Measurements from ENCODE around the gene SYNGR3.
A peak's percentile ranks its signal among the peaks of the same experiment; 100 is the strongest.
"Not testable (repeated sequence)": the region's sequence is repeated elsewhere in the genome, so short reads cannot be mapped to it uniquely, and the experiment has no call there.

The SYNGR3 gene

GRCh38 chr16:2009164-2009711 is 19.5 kb downstream of the SYNGR3 start:
- no peak for DNase-seq

- peak; percentile 89 for DNase-seq
Observed at GRCh38 chr16:2009791-2010510, 20.2 kb downstream of the SYNGR3 start, which contains the start of gene ZNF598. ZNF598 (minus strand) TSS chr16:2009821.

- DNase-seq: not testable (repeated sequence)
Observed at GRCh38 chr16:2011726-2012125, 22.0 kb downstream of the SYNGR3 start.

GRCh38 chr16:2013527-2013926 is 23.8 kb downstream of the SYNGR3 start:
- DNase-seq: no peak

- DNase-seq: no peak
Observed at GRCh38 chr16:2015117-2015946, 25.6 kb downstream of the SYNGR3 start.

- no peak for DNase-seq
Observed at GRCh38 chr16:2015947-2016208, 26.1 kb downstream of the SYNGR3 start.

GRCh38 chr16:2016407-2016922 is 26.7 kb downstream of the SYNGR3 start:
- no peak for DNase-seq

- peak; percentile 50 for DNase-seq
Observed at GRCh38 chr16:2019518-2019920, 29.7 kb downstream of the SYNGR3 start, which contains the start of gene NPW. NPW (plus strand) TSS chr16:2019785.

GRCh38 chr16:2019921-2020831 is 30.4 kb downstream of the SYNGR3 start:
- DNase-seq: no peak

- no peak for DNase-seq
Observed at GRCh38 chr16:2022723-2023091, 32.9 kb downstream of the SYNGR3 start.

- peak; percentile 95 for DNase-seq
Observed at GRCh38 chr16:2023092-2024031, 33.6 kb downstream of the SYNGR3 start.

GRCh38 chr16:2024032-2024420 is 34.3 kb downstream of the SYNGR3 start:
- DNase-seq: no peak

GRCh38 chr16:2025251-2025650 is 35.5 kb downstream of the SYNGR3 start:
- DNase-seq: no peak

- DNase-seq: no peak
Observed at GRCh38 chr16:2025878-2026460, 36.2 kb downstream of the SYNGR3 start.

GRCh38 chr16:2026461-2027023 is 36.8 kb downstream of the SYNGR3 start, which contains the start of gene NHERF2:
NHERF2 (plus strand) TSS chr16:2026902; CDS start chr16:2027006, 104 bp downstream.
- peak; percentile 59 for DNase-seq

- peak; percentile 37 for DNase-seq
Observed at GRCh38 chr16:2027024-2028010, 37.5 kb downstream of the SYNGR3 start.

GRCh38 chr16:2028146-2028545 is 38.4 kb downstream of the SYNGR3 start:
- DNase-seq: no peak

- no peak for DNase-seq
Observed at GRCh38 chr16:2028620-2029220, 39.0 kb downstream of the SYNGR3 start.

GRCh38 chr16:2029350-2029749 is 39.6 kb downstream of the SYNGR3 start:
- no peak for DNase-seq

Data from right hindlimb (tissue), 1 donor.